Lower lobe of right lung (tissue), 2 donors: ENCODE results near the gene ASB13. TPM values are rescaled to one million over a fixed set of nuclear protein-coding genes. Genes with fewer than 3 reads are reported as not detected.
A peak's percentile ranks its signal among the peaks of the same experiment; 100 is the strongest.

Experiments used
- ATAC-seq, 2 donors: fragments of 200-7000 bp; cut with Tn5 transposase; one replicate each; pipeline ENCODE4 v1.9.1; 2020 to 2022; ENCODE audit warnings: mild to moderate bottlenecking in 2 of 2, moderate library complexity in 2 of 2
- DNase-seq: peaks from one replicate; pipeline ENCODE4 v3.0.0-alpha.2; 2020
- H3K27ac ChIP-seq: fragments of 200-600 bp; one replicate; pipeline ENCODE4 v1.8.0; 2022
- H3K27me3 ChIP-seq: fragments of 200-600 bp; one replicate; pipeline ENCODE4 v1.8.0; 2022; ENCODE audit warnings: low read depth
- H3K36me3 ChIP-seq: fragments of 200-600 bp; one replicate; pipeline ENCODE4 v1.8.0; 2022; ENCODE audit warnings: mild to moderate bottlenecking
- H3K4me1 ChIP-seq: fragments of 200-600 bp; one replicate; pipeline ENCODE4 v1.8.0; 2022
- H3K4me3 ChIP-seq: fragments of 200-600 bp; one replicate; pipeline ENCODE4 v1.8.0; 2022; ENCODE audit warnings: mild to moderate bottlenecking
- H3K9me3 ChIP-seq: fragments of 200-600 bp; one replicate; pipeline ENCODE4 v1.8.0; 2022
- intact Hi-C: fragments of 100-400 bp; cut with DNase I; formaldehyde crosslinking; loops from one replicate; pipeline ENCODE4 v1.11.0; 2022
- total RNA-seq: library from RNA; stranded (reverse); fragmentation: NEBNext Ultra II Directional; extraction: Animal tissue kit (Norgen Biotek cat#: 25700); gene quantifications from one replicate; pipeline ENCODE4 v1.2.1, GENCODE V29; 2021
- TF ChIP-seq, protein P1 (sequence below): fragments of 200-600 bp; IDR thresholded peaks from one replicate; pipeline ENCODE4 v1.8.0; 2022; ENCODE audit warnings: antibody characterized with exemption, mild to moderate bottlenecking
- donor health status: DM: no; HTN: yes; CAD: no; lungs with severe emphysema.

The ASB13 gene
- total RNA-seq, 1 donor from 2014 or later: 27.6 TPM

DNA sequence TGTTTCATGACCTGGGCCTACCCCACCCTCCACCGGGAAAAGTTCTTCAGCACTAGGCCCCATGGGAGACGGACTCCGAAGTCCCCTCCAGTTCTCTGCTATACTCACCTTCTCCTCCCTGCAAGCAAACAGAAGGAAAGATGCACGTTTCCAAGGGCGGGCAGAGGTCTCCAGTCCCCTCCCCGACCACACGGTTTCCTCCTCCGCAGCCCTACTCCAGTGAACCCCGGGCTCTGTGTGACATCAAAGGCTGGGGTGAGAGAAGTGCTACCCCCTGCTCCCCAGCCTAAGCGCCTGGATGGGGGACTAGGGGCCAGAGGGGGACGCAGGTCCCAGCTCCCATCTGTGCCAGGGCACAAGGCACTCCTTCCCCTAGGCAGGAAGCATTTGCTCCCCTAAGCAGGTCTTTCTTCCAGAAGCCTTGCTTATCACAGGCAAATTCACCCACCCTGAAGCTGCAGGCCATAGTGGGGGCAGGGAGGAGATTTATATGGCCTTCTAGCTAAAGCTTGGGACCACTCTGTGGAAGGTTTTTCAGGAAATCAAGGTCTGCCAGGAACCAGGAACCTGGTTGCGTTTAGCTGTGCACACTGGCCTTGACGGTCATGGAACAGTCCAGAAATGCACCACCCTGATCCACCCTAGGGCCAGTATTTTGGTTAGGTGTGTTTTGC lies 52.8 kb downstream of the ASB13 start:
- ATAC-seq: no peak
- no peaks in the 10 kb centered on the region for H3K9me3 ChIP-seq

DNA sequence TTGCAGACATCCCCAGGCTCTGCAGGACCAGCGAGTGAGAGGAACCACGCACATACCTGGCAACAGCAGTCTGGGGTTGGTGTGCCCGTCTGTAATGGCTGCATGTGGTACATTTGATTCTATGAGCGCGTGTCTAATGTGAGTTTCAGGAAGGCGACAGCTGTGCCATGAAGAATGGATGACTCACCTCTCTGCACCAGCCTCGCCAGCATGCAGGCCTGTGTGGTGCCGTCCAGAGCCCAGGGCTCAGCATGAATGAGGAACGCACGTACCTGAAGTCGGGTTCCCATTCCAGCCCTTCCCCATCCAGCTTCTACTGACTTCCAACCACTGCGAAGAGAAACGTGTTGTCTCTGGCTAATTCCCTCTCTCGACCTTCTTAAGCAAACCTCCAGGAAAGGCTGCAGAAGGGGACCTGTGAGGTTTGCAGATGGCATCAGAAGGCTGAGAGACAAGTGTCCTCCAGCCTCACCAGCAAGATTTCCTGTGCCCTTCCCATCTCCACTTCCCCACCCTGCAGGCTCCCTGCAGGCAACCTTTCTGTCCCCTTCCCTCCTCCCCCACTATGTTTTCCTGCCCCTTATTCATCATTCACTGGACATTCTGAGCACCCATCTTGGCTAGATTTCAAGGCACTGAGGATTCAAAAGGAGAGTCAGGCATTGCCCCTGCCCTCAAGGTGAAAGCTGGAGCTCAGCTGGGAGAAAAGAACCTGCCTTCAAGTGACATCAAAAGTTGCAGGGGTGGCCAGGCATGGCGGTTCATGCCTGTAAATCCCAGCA lies 54.3 kb downstream of the ASB13 start:
- Histone ChIP-seq H3K4me3 (no peak overlapping the region), H3K36me3 (no peaks in the 10 kb centered on the region), H3K4me1 (peaks cover 3% of the 10 kb centered on the region), H3K27ac (no peak overlapping the region), H3K9me3 (no peaks in the 10 kb centered on the region), H3K27me3 (no peaks in the 10 kb centered on the region)
- intact Hi-C loops: no loop called here
- TF ChIP-seq, protein P1, sequence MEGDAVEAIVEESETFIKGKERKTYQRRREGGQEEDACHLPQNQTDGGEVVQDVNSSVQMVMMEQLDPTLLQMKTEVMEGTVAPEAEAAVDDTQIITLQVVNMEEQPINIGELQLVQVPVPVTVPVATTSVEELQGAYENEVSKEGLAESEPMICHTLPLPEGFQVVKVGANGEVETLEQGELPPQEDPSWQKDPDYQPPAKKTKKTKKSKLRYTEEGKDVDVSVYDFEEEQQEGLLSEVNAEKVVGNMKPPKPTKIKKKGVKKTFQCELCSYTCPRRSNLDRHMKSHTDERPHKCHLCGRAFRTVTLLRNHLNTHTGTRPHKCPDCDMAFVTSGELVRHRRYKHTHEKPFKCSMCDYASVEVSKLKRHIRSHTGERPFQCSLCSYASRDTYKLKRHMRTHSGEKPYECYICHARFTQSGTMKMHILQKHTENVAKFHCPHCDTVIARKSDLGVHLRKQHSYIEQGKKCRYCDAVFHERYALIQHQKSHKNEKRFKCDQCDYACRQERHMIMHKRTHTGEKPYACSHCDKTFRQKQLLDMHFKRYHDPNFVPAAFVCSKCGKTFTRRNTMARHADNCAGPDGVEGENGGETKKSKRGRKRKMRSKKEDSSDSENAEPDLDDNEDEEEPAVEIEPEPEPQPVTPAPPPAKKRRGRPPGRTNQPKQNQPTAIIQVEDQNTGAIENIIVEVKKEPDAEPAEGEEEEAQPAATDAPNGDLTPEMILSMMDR: no peak
- ATAC-seq: no peak
- peak; percentile 23 for DNase-seq

More for the DNA sequence above, 52.8 kb downstream of the ASB13 start:
- DNase-seq: peak; percentile 29
- TF ChIP-seq, protein P1: no peak
- Histone ChIP-seq H3K4me3 (no peak overlapping the region), H3K4me1 (peaks cover 3% of the 10 kb centered on the region), H3K36me3 (no peaks in the 10 kb centered on the region), H3K27me3 (no peaks in the 10 kb centered on the region), H3K27ac (no peak overlapping the region)
- intact Hi-C loops: no loop called here

DNA sequence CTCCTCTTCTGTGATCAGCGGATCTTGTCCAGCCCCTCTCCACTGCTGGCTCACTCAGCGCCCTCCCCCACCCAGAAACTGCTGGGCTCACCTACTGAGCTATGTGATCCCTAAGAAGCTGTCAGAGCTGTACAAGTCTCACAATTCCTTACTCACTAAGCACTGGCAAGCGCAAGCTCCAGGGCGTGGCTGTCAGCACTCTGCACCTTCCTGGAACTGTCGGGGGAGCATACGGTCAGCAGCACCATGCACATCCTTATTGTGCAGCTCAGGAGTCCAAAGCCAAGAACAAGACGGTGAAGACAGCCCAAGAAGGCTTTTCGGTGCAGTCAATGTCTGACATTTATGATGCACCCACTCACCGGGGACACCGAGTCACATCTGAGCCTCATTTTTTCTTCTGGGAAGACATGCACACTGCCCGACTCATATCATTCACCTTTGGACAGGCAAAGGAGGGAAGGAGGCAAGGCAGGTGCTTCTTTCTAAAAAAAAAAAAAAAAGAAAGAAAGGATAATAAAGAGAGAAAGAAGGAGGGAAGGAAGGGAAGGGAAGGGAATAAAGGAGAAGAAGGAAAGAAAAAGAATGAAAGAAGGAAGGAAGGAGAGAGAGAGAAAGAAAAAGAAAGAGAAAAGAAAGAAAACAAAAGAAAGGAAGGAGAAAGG lies 56.3 kb downstream of the ASB13 start:
- peaks cover 3% of the 10 kb centered on the region for H3K4me1 ChIP-seq
- TF ChIP-seq, protein P1: no peak
- no peak overlapping the region for H3K4me3 ChIP-seq
- peak in 1 of 2 donors; percentile 42 for ATAC-seq
- H3K27ac ChIP-seq: no peak overlapping the region
- H3K36me3 ChIP-seq: no peaks in the 10 kb centered on the region
- DNase-seq: peak; percentile 48
- no peaks in the 10 kb centered on the region for H3K9me3 ChIP-seq
- intact Hi-C loops: no loop called here
- no peaks in the 10 kb centered on the region for H3K27me3 ChIP-seq

DNA sequence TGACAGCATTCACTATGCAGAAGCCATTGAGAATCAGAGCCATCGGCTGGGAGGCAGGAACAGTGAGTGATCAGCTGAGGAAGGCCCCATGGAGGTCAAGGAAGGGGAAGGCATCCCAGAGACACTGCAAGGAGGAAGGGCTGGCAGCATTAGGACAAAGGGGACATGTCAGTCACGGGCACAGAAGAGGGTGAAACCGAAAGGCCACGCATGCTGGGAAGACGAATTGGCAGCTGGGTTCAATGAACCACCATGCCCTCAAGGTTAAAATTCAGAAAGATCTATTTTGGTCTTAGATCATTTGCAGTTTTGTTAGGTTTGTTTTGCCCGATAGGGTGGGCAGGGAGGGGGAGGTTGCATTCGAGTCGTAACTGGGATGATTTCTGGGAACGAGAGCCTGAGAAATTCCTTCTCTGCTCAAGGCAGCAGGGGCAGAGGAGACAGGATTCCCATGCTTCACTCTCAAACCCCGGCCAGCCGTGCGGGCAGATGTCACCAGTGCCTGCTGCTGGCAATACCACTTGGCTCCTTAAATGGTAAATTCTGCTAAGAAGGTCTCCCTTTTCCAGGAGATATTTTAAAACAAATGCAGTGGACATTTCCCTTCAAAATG lies 57.7 kb downstream of the ASB13 start:
- Histone ChIP-seq H3K27me3 (no peaks in the 10 kb centered on the region), H3K4me1 (peaks cover 3% of the 10 kb centered on the region), H3K9me3 (no peaks in the 10 kb centered on the region), H3K36me3 (no peaks in the 10 kb centered on the region), H3K27ac (no peak overlapping the region), H3K4me3 (no peak overlapping the region)
- intact Hi-C loops: no loop called here
- ATAC-seq: no peak
- DNase-seq: no peak
- TF ChIP-seq, protein P1: no peak

DNA sequence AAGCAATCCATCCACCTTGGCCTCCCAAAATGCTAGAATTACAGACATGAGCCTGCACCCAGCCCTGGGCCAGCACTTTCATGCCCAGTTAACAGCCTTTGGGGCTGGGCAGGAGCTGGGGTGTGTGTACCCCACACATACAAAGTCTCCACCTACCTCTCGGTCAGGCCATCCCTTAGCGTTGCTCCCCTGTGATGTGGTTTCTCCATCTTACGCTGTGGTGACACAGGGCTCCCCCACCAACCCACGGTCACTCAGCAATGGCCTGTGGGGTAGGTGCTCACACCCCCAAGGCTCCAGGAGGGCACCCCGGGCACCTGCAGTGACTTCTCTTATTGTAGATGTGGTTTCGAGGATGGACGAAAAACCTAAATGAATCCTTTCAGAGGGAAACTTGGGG lies 58.8 kb downstream of the ASB13 start:
- intact Hi-C loops: no loop called here
- Histone ChIP-seq H3K4me3 (no peak overlapping the region), H3K27ac (no peak overlapping the region), H3K4me1 (peaks cover 3% of the 10 kb centered on the region), H3K27me3 (no peaks in the 10 kb centered on the region), H3K9me3 (no peaks in the 10 kb centered on the region), H3K36me3 (no peaks in the 10 kb centered on the region)
- ATAC-seq: no peak
- peak; percentile 22 for DNase-seq
- TF ChIP-seq, protein P1: no peak
